D721Med (cell line): Measurements from ENCODE around the gene SCYL1.
"Not testable (repeated sequence)": the region's sequence is repeated elsewhere in the genome, so short reads cannot be mapped to it uniquely, and the experiment has no call there.

ENCODE experiments used
- DNase-seq: peaks from one replicate; pipeline ENCODE4 v3.0.0; 2011; ENCODE audit warnings: low spot score; ENCODE audit not compliant: insufficient read length
- FAIRE-seq: peaks from 2 replicates; lab custom pipeline; 2011; peaks lifted over from hg19 to GRCh38; lab: Jason Lieb, UNC
- CTCF ChIP-seq: IDR thresholded peaks from 2 replicates; pipeline ENCODE4 v1.5.1; 2012; ENCODE audit warnings: mild to moderate bottlenecking, control low read depth; ENCODE audit not compliant: insufficient read depth; ENCODE audit errors: missing control alignments

Gene SCYL1

GRCh38 chr11:65559535-65559934 is 34.7 kb downstream of the SCYL1 start:
- FAIRE-seq, result no peak

GRCh38 chr11:65559951-65560537 is 35.2 kb downstream of the SCYL1 start:
- no peak for FAIRE-seq
- TF ChIP-seq CTCF, result no peak
- DNase-seq, result no peak

More at GRCh38 chr11:65559535-65559934, 34.7 kb downstream of the SCYL1 start:
- DNase-seq, result no peak
- TF ChIP-seq CTCF, result no peak

- TF ChIP-seq CTCF, result no peak
- FAIRE-seq, result no peak
- DNase-seq, result no peak
Measured at GRCh38 chr11:65560555-65561418, 35.9 kb downstream of the SCYL1 start.

GRCh38 chr11:65562020-65562419 is 37.1 kb downstream of the SCYL1 start:
- DNase-seq, result no peak
- FAIRE-seq, result no peak

GRCh38 chr11:65562788-65563187 is 37.9 kb downstream of the SCYL1 start:
- no peak for FAIRE-seq
- no peak for DNase-seq
- no peak for TF ChIP-seq CTCF

More at GRCh38 chr11:65562020-65562419, 37.1 kb downstream of the SCYL1 start:
- TF ChIP-seq CTCF, result no peak

- DNase-seq (no peak), FAIRE-seq (no peak)
Measured at GRCh38 chr11:65563601-65564000, 38.7 kb downstream of the SCYL1 start.

GRCh38 chr11:65564879-65565559 is 40.1 kb downstream of the SCYL1 start:
- DNase-seq, FAIRE-seq: not testable (repeated sequence)

More at GRCh38 chr11:65563601-65564000, 38.7 kb downstream of the SCYL1 start:
- no peak for TF ChIP-seq CTCF
